ENCODE results near the gene IDH3B.

- TF ChIP-seq CTCF (conservative IDR thresholded peaks at IDR 0.05; ENCODE audit: low read depth, low read length): no peak
- TF ChIP-seq EZH2 (IDR thresholded peaks at IDR 0.05; ENCODE audit: low read length, unreplicated experiment): no peak
Observed at GRCh38 chr20:2640899-2641298, 23.1 kb downstream of the IDH3B start.

Data from PC-3 (cell line).